OCI-LY7 (cell line): ENCODE results near the gene CNTNAP4. TPM values are rescaled to one million over a fixed set of nuclear protein-coding genes. Genes with fewer than 3 reads are reported as not detected.

Experiments used
- BruUV-seq: library from RNA; stranded (reverse); fragments of 400-500 nt; replicated peaks from 2 replicates; lab custom pipeline; 2021; lab: Mats Ljungman, UMichigan
- CTCF ChIA-PET: fragments of 300-600 bp; sonication (Branson Sonifier 250); formaldehyde crosslinking; loops from one replicate; lab custom pipeline; 2022; ENCODE audit warnings: antibody characterized with exemption; ENCODE audit not compliant: unreplicated experiment; lab: Charles Lee
- POLR2A ChIA-PET: fragments of 300-600 bp; sonication (Branson Sonifier 250); formaldehyde crosslinking; loops from one replicate; lab custom pipeline; 2022; ENCODE audit warnings: antibody characterized with exemption; lab: Charles Lee
- DNase-seq: peaks from one replicate; pipeline ENCODE4 v3.0.0-alpha.2; 2015; ENCODE audit warnings: low spot score
- H2AFZ ChIP-seq: fragments of 200-600 bp; sonication (generic), shearing (Covaris generic); 2 replicates; pipeline ENCODE4 v1.6.1; 2014; ENCODE audit warnings: mild to moderate bottlenecking, antibody characterized with exemption, low read length, moderate library complexity
- H3K27ac ChIP-seq: fragments of 200-600 bp; sonication (generic); 2 replicates; pipeline ENCODE4 v1.5.1; 2014; ENCODE audit warnings: mixed run types, low read depth, mild to moderate bottlenecking, moderate library complexity, low read length, inconsistent platforms; ENCODE audit not compliant: poor library complexity, severe bottlenecking
- H3K36me3 ChIP-seq: fragments of 200-600 bp; sonication (generic); 2 replicates; pipeline ENCODE4 v1.6.1; 2014; ENCODE audit warnings: mild to moderate bottlenecking, antibody characterized with exemption, low read length, moderate library complexity, mixed read lengths; ENCODE audit not compliant: insufficient read depth
- H3K4me1 ChIP-seq: fragments of 200-600 bp; sonication (generic); 2 replicates; pipeline ENCODE4 v1.5.1; 2014; ENCODE audit warnings: mild to moderate bottlenecking, low read length; ENCODE audit not compliant: insufficient read depth, poor library complexity, severe bottlenecking
- H3K4me2 ChIP-seq: fragments of 200-600 bp; sonication (generic); 2 replicates; pipeline ENCODE4 v1.6.1; 2014; ENCODE audit warnings: mild to moderate bottlenecking, low read length
- H3K4me3 ChIP-seq: fragments of 200-600 bp; sonication (generic); 2 replicates; pipeline ENCODE4 v1.5.1; 2014; ENCODE audit warnings: mild to moderate bottlenecking, low read depth, low read length; ENCODE audit not compliant: poor library complexity, severe bottlenecking
- H3K79me2 ChIP-seq: fragments of 200-600 bp; sonication (generic); 2 replicates; pipeline ENCODE4 v1.6.1; 2016; ENCODE audit warnings: low read depth, mild to moderate bottlenecking, low read length, moderate library complexity, mixed read lengths; ENCODE audit not compliant: insufficient read depth
- H3K9me2 ChIP-seq: fragments of 200-600 bp; sonication (generic); 2 replicates; pipeline ENCODE4 v1.6.1; 2016; ENCODE audit warnings: mild to moderate bottlenecking, low read length, mixed read lengths; ENCODE audit not compliant: insufficient read depth
- H3K9me3 ChIP-seq: fragments of 200-600 bp; sonication (generic); 2 replicates; pipeline ENCODE4 v1.6.1; 2014; ENCODE audit warnings: mild to moderate bottlenecking, mixed run types, low read length, mixed read lengths
- H4K20me1 ChIP-seq: fragments of 200-600 bp; sonication (generic); 2 replicates; pipeline ENCODE4 v1.6.1; 2014; ENCODE audit warnings: mild to moderate bottlenecking, antibody characterized with exemption, low read length, moderate library complexity, mixed read lengths; ENCODE audit not compliant: insufficient read depth
- CTCF ChIP-seq: fragments of 200-600 bp; sonication (generic); conservative IDR thresholded peaks from 2 replicates; pipeline ENCODE4 v1.5.1; 2014; ENCODE audit warnings: mild to moderate bottlenecking, antibody characterized with exemption, low read length, moderate library complexity, mixed read lengths
- EZH2phosphoT487 ChIP-seq: fragments of 200-600 bp; sonication (generic); IDR thresholded peaks from 2 replicates; pipeline ENCODE4 v1.6.1; 2018; ENCODE audit warnings: low read depth, borderline replicate concordance, mild to moderate bottlenecking, mixed run types, antibody characterized with exemption, low read length, moderate library complexity, mixed read lengths
- intact Hi-C: fragments of 100-400 bp; cut with micrococcal nuclease; formaldehyde crosslinking; loops from one replicate; pipeline ENCODE4 v1.10.0; 2022; ENCODE audit not compliant: unreplicated experiment
- total RNA-seq, 2 experiments: library from RNA; depleted of rRNA in 1 of 2; stranded (reverse); fragments of >200 nt in 1 of 2; shearing (Covaris generic) in 1 of 2; gene quantifications; 2 replicates each; pipeline ENCODE4 v1.2.3, GENCODE V29; 2014 to 2022

The CNTNAP4 gene
- total RNA-seq, 2 experiments from 2014 or later, result not detected

- Histone ChIP-seq H3K27ac (no peak overlapping the region), H3K4me1 (no peaks in the 10 kb centered on the region), H3K36me3 (no peaks in the 10 kb centered on the region), H3K79me2 (no peaks in the 10 kb centered on the region), H3K4me3 (no peak overlapping the region), H3K9me2 (no peaks in the 10 kb centered on the region), H3K4me2 (no peak overlapping the region), H3K9me3 (no peaks in the 10 kb centered on the region), H4K20me1 (no peaks in the 10 kb centered on the region), H2AFZ (no peak overlapping the region)
- ChIA-PET POLR2A (no interaction called here), CTCF (no interaction called here)
- no peak for TF ChIP-seq CTCF
- no peak for TF ChIP-seq EZH2phosphoT487
- no peak for DNase-seq
- intact Hi-C loops, result no loop called here
- no TSS peak for BruUV-seq
Observed at GRCh38 chr16:76484020-76484419, 206.8 kb downstream of the CNTNAP4 start.

GRCh38 chr16:76486740-76487139 is 209.5 kb downstream of the CNTNAP4 start:
- intact Hi-C loops, result no loop called here
- H3K4me1 ChIP-seq, result no peaks in the 10 kb centered on the region
- POLR2A ChIA-PET, result no interaction called here
- no peak for DNase-seq
- no peaks in the 10 kb centered on the region for H3K9me2 ChIP-seq
- H4K20me1 ChIP-seq, result no peaks in the 10 kb centered on the region
- no peaks in the 10 kb centered on the region for H3K36me3 ChIP-seq
- no peak overlapping the region for H3K27ac ChIP-seq
- no peaks in the 10 kb centered on the region for H3K9me3 ChIP-seq
- H2AFZ ChIP-seq, result no peak overlapping the region
- no peak overlapping the region for H3K4me2 ChIP-seq
- no peaks in the 10 kb centered on the region for H3K79me2 ChIP-seq
- no TSS peak for BruUV-seq
- H3K4me3 ChIP-seq, result no peak overlapping the region
- TF ChIP-seq CTCF, result no peak
- no peak for TF ChIP-seq EZH2phosphoT487
- CTCF ChIA-PET, result no interaction called here

- Histone ChIP-seq H3K4me2 (no peak overlapping the region), H3K9me3 (no peaks in the 10 kb centered on the region), H3K36me3 (no peaks in the 10 kb centered on the region), H3K27ac (no peak overlapping the region), H3K4me1 (no peaks in the 10 kb centered on the region), H3K79me2 (no peaks in the 10 kb centered on the region), H3K4me3 (no peak overlapping the region), H4K20me1 (no peaks in the 10 kb centered on the region), H3K9me2 (no peaks in the 10 kb centered on the region), H2AFZ (no peak overlapping the region)
- intact Hi-C loops, result no loop called here
- no peak for TF ChIP-seq CTCF
- no peak for TF ChIP-seq EZH2phosphoT487
- ChIA-PET CTCF (no interaction called here), POLR2A (interaction anchor here (0.9 kb wide), 1 partner anchor 115 kb away, joined by 3 read pairs; no protein-coding TSS in a partner anchor)
- BruUV-seq, result no TSS peak
- DNase-seq, result no peak
Observed at GRCh38 chr16:76487411-76488064, 210.3 kb downstream of the CNTNAP4 start.
